K562 (cell line): ENCODE results near the gene DCAF10. TPM values are rescaled to one million over a fixed set of nuclear protein-coding genes. Genes with fewer than 3 reads are reported as not detected.

Experiments used
- PHB ChIP-seq: fragments of 250-450 bp; sonication (Bioruptor Pico); IDR thresholded peaks from 2 replicates; pipeline ENCODE4 v1.5.0; 2021
- POLR2AphosphoS2 ChIP-seq: IDR thresholded peaks from 2 replicates; pipeline ENCODE4 v1.6.1; 2012; ENCODE audit warnings: low read length, improper control_type of control experiment
- POLR2G ChIP-seq: fragments of 200-400 bp; formaldehyde crosslinking; IDR thresholded peaks from 2 replicates; pipeline ENCODE4 v1.6.1; 2017; ENCODE audit warnings: low read depth, mild to moderate bottlenecking, antibody characterized with exemption, low read length, moderate library complexity
- SMARCE1 ChIP-seq: fragments of 450-650 bp; IDR thresholded peaks from 2 replicates; pipeline ENCODE4 v1.7.1; 2016; ENCODE audit warnings: mild to moderate bottlenecking
- polyA plus RNA-seq, 8 experiments: library from polyadenylated mRNA; depleted of rRNA in 4 of 8; stranded (reverse) in 5 of 8; unstranded in 3 of 8; fragments of >200 nt; fragmentation: Nextera tagmentation in 2 of 8; fragmentation: Illumina TruSeq in 1 of 8; extraction: Ambion mirVana in 2 of 8; extraction: Trizol in 1 of 8; gene quantifications; 2 replicates each; pipeline versions ENCODE4 v1.2.1 to v1.2.3, GENCODE V29; 2011 to 2014; ENCODE audit warnings: inconsistent platforms in 1 of 8, missing spikeins in 1 of 8
- total RNA-seq, 7 experiments: library from RNA; depleted of rRNA in 6 of 7; stranded (reverse); fragments of >200 nt in 6 of 7; fragmentation: Illumina TruSeq in 2 of 7; extraction: Trizol in 2 of 7; gene quantifications; 2 replicates each; pipeline versions ENCODE4 v1.2.1 to v1.2.3, GENCODE V29; 2011 to 2021; ENCODE audit warnings: low replicate concordance in 1 of 7
- TF ChIP-seq, protein P1 (sequence below): fragments of 450-650 bp; conservative IDR thresholded peaks from 2 replicates; pipeline ENCODE4 v1.6.1; 2016; ENCODE audit warnings: missing genetic modification characterization, low read depth, mild to moderate bottlenecking, control low read depth, missing compliant biosample characterization
- TF ChIP-seq, protein P2 (sequence below): fragments of 200-800 bp; sonication (Bioruptor generic); IDR thresholded peaks from 2 replicates; pipeline ENCODE4 v1.6.1; 2017; ENCODE audit warnings: missing genetic modification characterization, missing compliant biosample characterization
- TF ChIP-seq, protein P3 (sequence below): fragments of 250-450 bp; sonication (Bioruptor Pico); IDR thresholded peaks from 2 replicates; pipeline ENCODE4 v1.5.0; 2021
- TF ChIP-seq, protein P4 (sequence below): fragments of 450-650 bp; IDR thresholded peaks from 2 replicates; pipeline ENCODE4 v1.6.1; 2017; ENCODE audit warnings: mild to moderate bottlenecking, moderate library complexity
- TF ChIP-seq, protein P5 (sequence below), 2 experiments: fragments of 450-650 bp; IDR thresholded peaks; 2 replicates each; pipeline ENCODE4 v1.6.1; 2016; ENCODE audit warnings: mild to moderate bottlenecking in 2 of 2, borderline replicate concordance in 1 of 2, low read depth in 1 of 2, moderate library complexity in 1 of 2

Gene DCAF10
- total and polyA plus RNA-seq, 9 of the 15 experiments (the other 6 are each of a cell fraction or from before 2014, with no cell fraction given), result 6.8 to 40.1 (median 16.9) TPM

DNA sequence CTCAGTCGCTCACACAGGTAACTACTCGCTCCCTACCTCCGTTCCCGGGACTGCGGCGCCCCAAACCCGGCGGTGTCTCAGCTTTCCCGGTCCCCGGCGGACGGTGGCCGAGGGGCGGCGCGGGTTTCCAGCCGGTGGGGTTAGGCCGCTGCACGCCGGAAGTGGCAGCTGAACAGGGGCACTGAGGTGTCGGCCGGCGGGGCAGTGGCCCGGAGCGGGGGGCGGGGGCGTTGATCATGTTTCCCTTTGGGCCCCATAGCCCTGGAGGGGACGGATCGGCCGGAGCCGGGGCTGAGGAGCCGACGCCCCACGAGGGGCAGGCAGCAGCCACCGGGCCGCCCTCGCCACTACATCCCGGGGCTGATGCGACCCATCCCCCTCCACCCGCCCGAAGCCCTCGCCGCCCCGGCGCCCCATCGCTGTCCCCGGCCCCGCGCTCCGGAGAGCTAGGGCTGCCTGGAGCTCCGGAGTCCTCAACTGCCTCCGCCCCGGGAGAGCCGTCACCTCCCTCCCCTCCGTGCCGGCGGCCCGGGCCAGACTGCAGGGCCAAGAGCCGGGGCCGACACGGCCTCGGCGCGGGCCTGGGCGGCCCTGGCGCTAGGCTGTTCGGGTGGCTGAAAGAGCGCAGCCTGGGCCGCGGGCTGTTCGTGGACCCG, at the start of gene DCAF10 (continued):
- TF ChIP-seq, protein P1, sequence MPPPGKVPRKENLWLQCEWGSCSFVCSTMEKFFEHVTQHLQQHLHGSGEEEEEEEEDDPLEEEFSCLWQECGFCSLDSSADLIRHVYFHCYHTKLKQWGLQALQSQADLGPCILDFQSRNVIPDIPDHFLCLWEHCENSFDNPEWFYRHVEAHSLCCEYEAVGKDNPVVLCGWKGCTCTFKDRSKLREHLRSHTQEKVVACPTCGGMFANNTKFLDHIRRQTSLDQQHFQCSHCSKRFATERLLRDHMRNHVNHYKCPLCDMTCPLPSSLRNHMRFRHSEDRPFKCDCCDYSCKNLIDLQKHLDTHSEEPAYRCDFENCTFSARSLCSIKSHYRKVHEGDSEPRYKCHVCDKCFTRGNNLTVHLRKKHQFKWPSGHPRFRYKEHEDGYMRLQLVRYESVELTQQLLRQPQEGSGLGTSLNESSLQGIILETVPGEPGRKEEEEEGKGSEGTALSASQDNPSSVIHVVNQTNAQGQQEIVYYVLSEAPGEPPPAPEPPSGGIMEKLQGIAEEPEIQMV (tag), result 0 out of 2 replicates have a peak, but pooled peaks have one; percentile 23
- TF ChIP-seq, protein P2, sequence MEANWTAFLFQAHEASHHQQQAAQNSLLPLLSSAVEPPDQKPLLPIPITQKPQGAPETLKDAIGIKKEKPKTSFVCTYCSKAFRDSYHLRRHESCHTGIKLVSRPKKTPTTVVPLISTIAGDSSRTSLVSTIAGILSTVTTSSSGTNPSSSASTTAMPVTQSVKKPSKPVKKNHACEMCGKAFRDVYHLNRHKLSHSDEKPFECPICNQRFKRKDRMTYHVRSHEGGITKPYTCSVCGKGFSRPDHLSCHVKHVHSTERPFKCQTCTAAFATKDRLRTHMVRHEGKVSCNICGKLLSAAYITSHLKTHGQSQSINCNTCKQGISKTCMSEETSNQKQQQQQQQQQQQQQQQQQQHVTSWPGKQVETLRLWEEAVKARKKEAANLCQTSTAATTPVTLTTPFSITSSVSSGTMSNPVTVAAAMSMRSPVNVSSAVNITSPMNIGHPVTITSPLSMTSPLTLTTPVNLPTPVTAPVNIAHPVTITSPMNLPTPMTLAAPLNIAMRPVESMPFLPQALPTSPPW (CRISPR knock-in tag), result peak; percentile 84
- TF ChIP-seq PHB (CRISPR knock-in tag), result no peak
- no peak for TF ChIP-seq POLR2AphosphoS2
- peak; percentile 86 for TF ChIP-seq POLR2G
- TF ChIP-seq SMARCE1, result no peak
- TF ChIP-seq, protein P3, sequence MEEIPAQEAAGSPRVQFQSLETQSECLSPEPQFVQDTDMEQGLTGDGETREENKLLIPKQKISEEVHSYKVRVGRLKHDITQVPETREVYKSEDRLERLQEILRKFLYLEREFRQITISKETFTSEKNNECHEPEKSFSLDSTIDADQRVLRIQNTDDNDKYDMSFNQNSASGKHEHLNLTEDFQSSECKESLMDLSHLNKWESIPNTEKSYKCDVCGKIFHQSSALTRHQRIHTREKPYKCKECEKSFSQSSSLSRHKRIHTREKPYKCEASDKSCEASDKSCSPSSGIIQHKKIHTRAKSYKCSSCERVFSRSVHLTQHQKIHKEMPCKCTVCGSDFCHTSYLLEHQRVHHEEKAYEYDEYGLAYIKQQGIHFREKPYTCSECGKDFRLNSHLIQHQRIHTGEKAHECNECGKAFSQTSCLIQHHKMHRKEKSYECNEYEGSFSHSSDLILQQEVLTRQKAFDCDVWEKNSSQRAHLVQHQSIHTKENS (CRISPR knock-in tag), result no peak
- TF ChIP-seq, protein P4, sequence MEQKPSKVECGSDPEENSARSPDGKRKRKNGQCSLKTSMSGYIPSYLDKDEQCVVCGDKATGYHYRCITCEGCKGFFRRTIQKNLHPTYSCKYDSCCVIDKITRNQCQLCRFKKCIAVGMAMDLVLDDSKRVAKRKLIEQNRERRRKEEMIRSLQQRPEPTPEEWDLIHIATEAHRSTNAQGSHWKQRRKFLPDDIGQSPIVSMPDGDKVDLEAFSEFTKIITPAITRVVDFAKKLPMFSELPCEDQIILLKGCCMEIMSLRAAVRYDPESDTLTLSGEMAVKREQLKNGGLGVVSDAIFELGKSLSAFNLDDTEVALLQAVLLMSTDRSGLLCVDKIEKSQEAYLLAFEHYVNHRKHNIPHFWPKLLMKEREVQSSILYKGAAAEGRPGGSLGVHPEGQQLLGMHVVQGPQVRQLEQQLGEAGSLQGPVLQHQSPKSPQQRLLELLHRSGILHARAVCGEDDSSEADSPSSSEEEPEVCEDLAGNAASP, result no peak
- TF ChIP-seq, protein P5, sequence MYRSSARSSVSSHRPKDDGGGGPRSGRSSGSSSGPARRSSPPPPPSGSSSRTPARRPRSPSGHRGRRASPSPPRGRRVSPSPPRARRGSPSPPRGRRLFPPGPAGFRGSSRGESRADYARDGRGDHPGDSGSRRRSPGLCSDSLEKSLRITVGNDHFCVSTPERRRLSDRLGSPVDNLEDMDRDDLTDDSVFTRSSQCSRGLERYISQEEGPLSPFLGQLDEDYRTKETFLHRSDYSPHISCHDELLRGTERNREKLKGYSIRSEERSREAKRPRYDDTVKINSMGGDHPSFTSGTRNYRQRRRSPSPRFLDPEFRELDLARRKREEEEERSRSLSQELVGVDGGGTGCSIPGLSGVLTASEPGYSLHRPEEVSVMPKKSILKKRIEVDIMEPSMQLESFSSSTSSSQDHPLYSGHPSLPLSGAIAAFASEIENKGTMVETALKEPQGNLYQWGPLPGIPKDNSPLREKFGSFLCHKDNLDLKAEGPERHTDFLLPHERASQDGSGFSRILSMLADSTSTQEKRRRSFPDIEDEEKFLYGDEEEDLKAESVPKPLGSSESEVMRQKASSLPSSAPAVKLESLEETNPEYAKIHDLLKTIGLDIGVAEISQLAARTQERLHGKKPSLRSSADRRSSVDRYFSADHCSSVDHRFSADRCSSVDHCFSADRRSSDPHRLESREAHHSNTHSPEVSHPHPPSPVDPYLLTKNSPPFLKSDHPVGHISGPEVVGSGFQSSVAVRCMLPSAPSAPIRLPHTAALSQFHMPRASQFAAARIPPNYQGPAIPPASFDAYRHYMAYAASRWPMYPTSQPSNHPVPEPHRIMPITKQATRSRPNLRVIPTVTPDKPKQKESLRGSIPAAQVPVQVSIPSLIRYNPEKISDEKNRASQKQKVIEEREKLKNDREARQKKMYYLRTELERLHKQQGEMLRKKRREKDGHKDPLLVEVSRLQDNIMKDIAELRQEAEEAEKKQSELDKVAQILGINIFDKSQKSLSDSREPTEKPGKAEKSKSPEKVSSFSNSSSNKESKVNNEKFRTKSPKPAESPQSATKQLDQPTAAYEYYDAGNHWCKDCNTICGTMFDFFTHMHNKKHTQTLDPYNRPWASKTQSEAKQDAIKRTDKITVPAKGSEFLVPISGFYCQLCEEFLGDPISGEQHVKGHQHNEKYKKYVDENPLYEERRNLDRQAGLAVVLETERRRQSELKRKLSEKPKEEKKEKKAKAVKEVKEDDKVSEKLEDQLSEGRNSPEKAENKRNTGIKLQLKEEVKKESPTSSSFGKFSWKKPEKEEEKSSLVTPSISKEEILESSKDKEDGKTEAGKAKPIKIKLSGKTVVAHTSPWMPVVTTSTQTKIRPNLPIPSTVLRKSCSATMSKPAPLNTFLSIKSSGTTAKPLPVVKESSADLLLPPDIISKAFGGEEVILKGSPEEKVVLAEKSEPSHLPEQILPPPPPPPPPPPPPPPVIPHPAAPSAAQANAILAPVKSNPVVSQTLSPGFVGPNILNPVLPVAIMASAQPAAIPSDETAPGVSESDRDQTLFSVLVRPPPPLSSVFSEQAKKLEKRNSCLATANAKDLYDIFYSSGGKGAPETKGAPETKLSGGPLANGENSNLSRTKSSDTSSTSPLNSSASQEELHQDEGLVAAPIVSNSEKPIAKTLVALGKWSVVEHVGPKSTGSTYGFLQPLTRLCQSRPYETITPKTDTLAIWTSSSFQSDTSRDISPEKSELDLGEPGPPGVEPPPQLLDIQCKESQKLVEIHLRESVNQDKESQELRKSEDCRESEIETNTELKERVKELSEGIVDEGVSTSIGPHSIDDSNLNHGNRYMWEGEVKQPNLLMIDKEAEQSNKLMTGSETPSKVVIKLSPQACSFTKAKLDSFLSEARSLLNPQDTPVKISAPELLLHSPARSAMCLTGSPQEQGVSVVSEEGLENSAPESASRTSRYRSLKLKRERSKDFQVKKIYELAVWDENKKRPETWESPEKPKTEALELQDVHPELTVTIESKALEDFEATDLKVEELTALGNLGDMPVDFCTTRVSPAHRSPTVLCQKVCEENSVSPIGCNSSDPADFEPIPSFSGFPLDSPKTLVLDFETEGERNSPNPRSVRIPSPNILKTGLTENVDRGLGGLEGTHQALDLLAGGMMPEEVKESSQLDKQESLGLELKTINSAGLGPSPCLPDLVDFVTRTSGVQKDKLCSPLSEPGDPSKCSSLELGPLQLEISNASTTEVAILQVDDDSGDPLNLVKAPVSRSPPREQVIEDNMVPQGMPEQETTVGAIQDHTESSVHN (IDR thresholded peaks at IDR 0.05; ENCODE audit: borderline replicate concordance in 1 of 2, low read depth in 1 of 2), result no peak
